ENCODE results near the gene GPER1. TPM values are rescaled to one million over a fixed set of nuclear protein-coding genes. Genes with fewer than 3 reads are reported as not detected.

GPER1 gene
- total RNA-seq, 2 donors from 2014 or later: 5.7 to 8.2 TPM

DNA sequence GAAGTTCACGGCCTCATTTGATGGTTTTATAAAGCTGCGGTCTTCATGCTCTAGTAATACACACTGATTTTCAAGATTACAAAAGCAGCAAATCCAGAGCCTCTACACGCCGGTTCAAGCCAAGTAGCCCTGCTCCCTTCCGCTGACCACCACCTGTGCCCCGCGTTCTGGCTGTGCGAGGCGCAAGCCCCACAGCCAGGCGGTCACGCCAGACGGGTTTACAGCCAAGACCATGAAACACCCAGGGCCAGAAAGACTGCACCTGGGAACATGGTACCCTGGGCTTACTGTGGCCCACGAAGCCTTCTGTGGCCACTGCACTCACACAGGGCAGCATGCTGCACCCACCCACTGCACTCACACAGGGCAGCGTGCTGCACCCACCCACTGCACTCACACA lies 33.6 kb downstream of the GPER1 start:
- no peak overlapping the region for H3K4me3 ChIP-seq
- no peaks in the 10 kb centered on the region for H3K27me3 ChIP-seq
- H3K27ac ChIP-seq: no peak overlapping the region
- no peak overlapping the region for H3K9ac ChIP-seq (ENCODE audit: low read depth in 2 of 2, low read length in 2 of 2)
- H3K4me1 ChIP-seq: no peaks in the 10 kb centered on the region
- intact Hi-C loops (cut with DNase I): no loop called here
- no peaks in the 10 kb centered on the region for H3K9me3 ChIP-seq
- TF ChIP-seq CTCF (IDR thresholded peaks at IDR 0.05): no peak
- no peak for DNase-seq
- H3K36me3 ChIP-seq: no peaks in the 10 kb centered on the region

GRCh38 chr7:1121886-1122831 lies 34.2 kb downstream of the GPER1 start:
- H3K27ac ChIP-seq: no peak overlapping the region

GRCh38 chr7:1122832-1123501 lies 35.1 kb downstream of the GPER1 start:
- DNase-seq: no peak
- intact Hi-C loops (cut with DNase I): no loop called here
- TF ChIP-seq CTCF (IDR thresholded peaks at IDR 0.05): no peak
- no peak overlapping the region for H3K4me3 ChIP-seq
- no peaks in the 10 kb centered on the region for H3K36me3 ChIP-seq
- no peak overlapping the region for H3K9ac ChIP-seq (ENCODE audit: low read depth in 2 of 2, low read length in 2 of 2)
- H3K4me1 ChIP-seq: no peaks in the 10 kb centered on the region
- no peaks in the 10 kb centered on the region for H3K9me3 ChIP-seq
- no peak overlapping the region for H3K27ac ChIP-seq
- H3K27me3 ChIP-seq: no peaks in the 10 kb centered on the region

More at GRCh38 chr7:1121886-1122831, 34.2 kb downstream of the GPER1 start:
- no peak for DNase-seq
- Histone ChIP-seq H3K9me3 (no peaks in the 10 kb centered on the region), H3K4me3 (no peak overlapping the region), H3K36me3 (no peaks in the 10 kb centered on the region), H3K9ac (ENCODE audit: low read depth in 2 of 2, low read length in 2 of 2) (no peak overlapping the region), H3K27me3 (no peaks in the 10 kb centered on the region), H3K4me1 (no peaks in the 10 kb centered on the region)
- intact Hi-C loops (cut with DNase I): no loop called here
- TF ChIP-seq CTCF (IDR thresholded peaks at IDR 0.05): no peak

DNA sequence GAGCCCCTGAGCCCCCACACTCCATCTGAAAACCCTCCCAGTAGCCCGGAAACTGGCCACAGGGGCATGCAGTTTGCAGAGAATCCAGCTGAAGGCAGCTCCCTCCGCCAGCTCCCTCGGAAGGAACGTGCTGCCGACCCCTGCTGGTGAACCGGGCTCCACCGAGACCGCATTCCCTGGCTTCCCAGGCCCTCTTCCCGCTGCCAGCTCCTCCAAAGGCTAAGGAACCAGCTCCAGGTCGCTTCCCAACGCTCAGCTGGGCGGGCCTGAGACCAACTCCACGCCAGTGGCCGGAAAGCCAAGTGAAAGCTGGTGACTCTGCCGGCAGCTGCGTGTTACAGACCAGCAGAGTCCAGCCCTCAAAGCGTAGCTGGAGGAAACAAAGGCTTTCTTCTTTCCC lies 35.8 kb downstream of the GPER1 start:
- Histone ChIP-seq H3K9ac (ENCODE audit: low read depth in 2 of 2, low read length in 2 of 2) (no peak overlapping the region), H3K27ac (no peak overlapping the region), H3K4me3 (no peak overlapping the region), H3K9me3 (no peaks in the 10 kb centered on the region), H3K27me3 (no peaks in the 10 kb centered on the region), H3K36me3 (no peaks in the 10 kb centered on the region), H3K4me1 (no peaks in the 10 kb centered on the region)
- peak; percentile 49 for DNase-seq
- peak; percentile 14 for TF ChIP-seq CTCF (IDR thresholded peaks at IDR 0.05)
- intact Hi-C loops (cut with DNase I): no loop called here

DNA sequence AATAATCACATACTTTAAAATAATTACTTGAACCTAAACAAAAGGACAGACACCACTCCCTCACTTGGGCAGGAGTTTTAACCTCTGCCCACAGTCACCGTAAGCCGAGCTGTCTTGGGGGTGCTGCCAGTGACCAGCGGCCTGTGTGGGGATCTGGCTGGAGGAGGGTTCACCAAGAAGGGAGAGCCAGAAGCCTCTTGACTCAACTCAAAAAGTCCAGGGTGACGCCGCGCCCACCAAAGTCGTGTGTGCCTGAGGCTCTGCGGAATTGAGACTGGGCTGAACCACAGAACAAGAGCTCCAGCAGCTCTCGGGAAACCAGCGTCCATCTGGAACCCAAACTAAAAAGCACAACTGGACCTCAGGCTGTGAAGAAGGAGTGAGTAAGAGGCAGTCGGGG lies 36.3 kb downstream of the GPER1 start:
- intact Hi-C loops (cut with DNase I): no loop called here
- Histone ChIP-seq H3K27ac (no peak overlapping the region), H3K4me1 (no peaks in the 10 kb centered on the region), H3K9me3 (no peaks in the 10 kb centered on the region), H3K27me3 (no peaks in the 10 kb centered on the region), H3K9ac (ENCODE audit: low read depth in 2 of 2, low read length in 2 of 2) (no peak overlapping the region), H3K4me3 (no peak overlapping the region), H3K36me3 (no peaks in the 10 kb centered on the region)
- no peak for DNase-seq
- TF ChIP-seq CTCF (IDR thresholded peaks at IDR 0.05): no peak

Data from colonic mucosa (tissue), 4 donors.